ENCODE data around the gene C1QL1.

C1QL1 gene

DNA sequence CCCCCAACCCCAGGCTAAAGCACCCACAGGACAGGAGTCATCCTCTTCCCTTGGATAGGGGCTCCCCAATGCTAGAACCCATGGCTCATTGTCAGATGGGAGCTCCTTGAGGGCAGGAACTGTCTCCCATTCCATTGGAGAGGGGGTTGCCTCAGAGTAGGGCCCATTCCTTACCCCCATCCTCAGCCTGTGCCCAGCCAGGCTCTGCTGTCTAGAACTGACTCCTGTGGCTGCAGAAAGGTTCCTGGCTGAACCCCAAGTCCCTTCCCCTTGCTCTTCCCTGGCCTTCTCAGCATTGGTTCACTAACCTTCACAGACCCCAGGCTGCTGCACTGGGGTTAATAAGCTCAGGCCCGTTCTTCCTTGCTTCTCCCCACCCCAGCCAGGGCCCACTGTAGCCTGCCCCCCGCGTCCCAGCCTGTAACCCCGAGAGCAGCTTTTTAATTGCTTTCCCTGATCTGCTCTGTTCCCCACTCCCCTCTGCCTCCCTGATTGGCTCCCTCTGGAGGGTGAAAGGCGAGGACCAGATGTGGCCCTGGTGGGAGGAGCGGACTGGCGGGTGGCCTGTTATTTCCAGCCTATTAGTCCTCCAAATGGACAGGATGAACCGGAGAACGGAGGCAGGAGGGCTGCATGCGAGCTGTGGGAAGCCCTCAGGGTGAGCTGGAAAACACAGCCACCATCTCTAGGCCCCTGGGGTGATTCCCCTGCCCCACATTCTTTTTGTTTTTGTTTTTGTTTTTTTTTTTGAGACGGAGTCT lies 46.8 kb downstream of the C1QL1 start:
- Histone ChIP-seq H3K4me3 (ENCODE audit: insufficient read depth, low read depth, low read length, poor library complexity, severe bottlenecking) (no peak overlapping the region), H3K27ac (ENCODE audit: insufficient read depth, low read length, poor library complexity, severe bottlenecking) (no peak overlapping the region), H3K9me3 (ENCODE audit: control insufficient read depth, low read length) (no peaks in the 10 kb centered on the region), H3K4me1 (ENCODE audit: control insufficient read depth, insufficient read depth, low read length, poor library complexity, severe bottlenecking) (no peaks in the 10 kb centered on the region), H3K36me3 (ENCODE audit: control insufficient read depth, insufficient read depth, low read length) (no peaks in the 10 kb centered on the region), H3K27me3 (replicated peaks; ENCODE audit: control insufficient read depth, insufficient read depth, low read length, poor library complexity, severe bottlenecking) (peaks cover 5% of the 10 kb centered on the region)
- DNase-seq = no peak

- peaks cover 5% of the 10 kb centered on the region for H3K27me3 ChIP-seq (replicated peaks; ENCODE audit: control insufficient read depth, insufficient read depth, low read length, poor library complexity, severe bottlenecking)
- no peak for DNase-seq
- H3K9me3 ChIP-seq (ENCODE audit: control insufficient read depth, low read length) = no peaks in the 10 kb centered on the region
- H3K4me1 ChIP-seq (ENCODE audit: control insufficient read depth, insufficient read depth, low read length, poor library complexity, severe bottlenecking) = no peaks in the 10 kb centered on the region
- no peaks in the 10 kb centered on the region for H3K36me3 ChIP-seq (ENCODE audit: control insufficient read depth, insufficient read depth, low read length)
- H3K27ac ChIP-seq (ENCODE audit: insufficient read depth, low read length, poor library complexity, severe bottlenecking) = no peak overlapping the region
- H3K4me3 ChIP-seq (ENCODE audit: insufficient read depth, low read depth, low read length, poor library complexity, severe bottlenecking) = no peak overlapping the region
Observed at GRCh38 chr17:44920565-44920940, 47.5 kb downstream of the C1QL1 start.

DNA sequence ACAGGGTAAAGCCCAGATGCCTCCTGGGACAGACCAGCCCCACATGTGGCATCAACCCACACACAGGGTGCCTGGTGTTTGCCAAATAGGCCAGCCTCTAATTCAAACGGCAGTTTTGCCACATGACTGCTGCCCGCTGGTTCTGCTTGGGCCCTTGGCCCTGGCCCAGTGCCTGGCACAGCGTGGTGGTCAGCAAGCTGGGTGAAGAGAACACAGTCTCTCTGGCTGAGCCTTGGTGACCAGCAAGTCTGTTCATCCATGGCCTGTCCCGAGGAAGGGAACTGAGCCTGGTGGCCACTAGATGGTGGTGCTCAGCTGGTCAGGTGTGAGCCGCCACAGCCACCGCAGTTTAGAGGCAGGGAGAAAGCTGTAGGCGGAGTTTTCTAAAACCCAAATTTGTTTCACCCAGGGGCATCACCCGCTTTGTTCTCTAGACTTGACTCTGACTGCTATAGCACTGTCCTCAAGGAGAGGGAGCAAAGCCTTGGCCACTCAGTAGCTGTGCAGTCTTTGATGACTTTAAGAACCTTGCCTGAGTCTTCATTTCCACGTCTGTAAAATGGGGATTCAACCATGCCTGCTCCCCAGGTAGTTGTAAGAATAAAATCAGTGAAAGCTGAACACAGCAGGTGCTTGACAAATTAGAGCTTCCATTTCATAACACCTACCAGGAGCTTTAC lies 48.1 kb downstream of the C1QL1 start:
- Histone ChIP-seq H3K36me3 (ENCODE audit: control insufficient read depth, insufficient read depth, low read length) (no peaks in the 10 kb centered on the region), H3K27me3 (replicated peaks; ENCODE audit: control insufficient read depth, insufficient read depth, low read length, poor library complexity, severe bottlenecking) (peaks cover 5% of the 10 kb centered on the region), H3K4me3 (ENCODE audit: insufficient read depth, low read depth, low read length, poor library complexity, severe bottlenecking) (no peak overlapping the region), H3K27ac (ENCODE audit: insufficient read depth, low read length, poor library complexity, severe bottlenecking) (no peak overlapping the region), H3K4me1 (ENCODE audit: control insufficient read depth, insufficient read depth, low read length, poor library complexity, severe bottlenecking) (no peaks in the 10 kb centered on the region), H3K9me3 (ENCODE audit: control insufficient read depth, low read length) (no peaks in the 10 kb centered on the region)
- DNase-seq = peak; percentile 30 to 42 (median 30)

GRCh38 chr17:44919411-44919810 lies 48.7 kb downstream of the C1QL1 start:
- H3K9me3 ChIP-seq (ENCODE audit: control insufficient read depth, low read length) = no peaks in the 10 kb centered on the region
- H3K27ac ChIP-seq (ENCODE audit: insufficient read depth, low read length, poor library complexity, severe bottlenecking) = no peak overlapping the region
- H3K36me3 ChIP-seq (ENCODE audit: control insufficient read depth, insufficient read depth, low read length) = no peaks in the 10 kb centered on the region
- no peaks in the 10 kb centered on the region for H3K4me1 ChIP-seq (ENCODE audit: control insufficient read depth, insufficient read depth, low read length, poor library complexity, severe bottlenecking)
- no peak for DNase-seq
- H3K4me3 ChIP-seq (ENCODE audit: insufficient read depth, low read depth, low read length, poor library complexity, severe bottlenecking) = no peak overlapping the region
- peaks cover 5% of the 10 kb centered on the region for H3K27me3 ChIP-seq (replicated peaks; ENCODE audit: control insufficient read depth, insufficient read depth, low read length, poor library complexity, severe bottlenecking)

GRCh38 chr17:44918006-44918405 lies 50.1 kb downstream of the C1QL1 start:
- no peak for DNase-seq
- Histone ChIP-seq H3K27me3 (replicated peaks; ENCODE audit: control insufficient read depth, insufficient read depth, low read length, poor library complexity, severe bottlenecking) (peaks cover 5% of the 10 kb centered on the region), H3K9me3 (ENCODE audit: control insufficient read depth, low read length) (no peaks in the 10 kb centered on the region), H3K4me1 (ENCODE audit: control insufficient read depth, insufficient read depth, low read length, poor library complexity, severe bottlenecking) (no peaks in the 10 kb centered on the region), H3K4me3 (ENCODE audit: insufficient read depth, low read depth, low read length, poor library complexity, severe bottlenecking) (no peak overlapping the region), H3K36me3 (ENCODE audit: control insufficient read depth, insufficient read depth, low read length) (no peaks in the 10 kb centered on the region), H3K27ac (ENCODE audit: insufficient read depth, low read length, poor library complexity, severe bottlenecking) (no peak overlapping the region)

GRCh38 chr17:44917456-44917855 lies 50.6 kb downstream of the C1QL1 start:
- no peaks in the 10 kb centered on the region for H3K9me3 ChIP-seq (ENCODE audit: control insufficient read depth, low read length)
- no peaks in the 10 kb centered on the region for H3K36me3 ChIP-seq (ENCODE audit: control insufficient read depth, insufficient read depth, low read length)
- H3K4me3 ChIP-seq (ENCODE audit: insufficient read depth, low read depth, low read length, poor library complexity, severe bottlenecking) = no peak overlapping the region
- no peak overlapping the region for H3K27ac ChIP-seq (ENCODE audit: insufficient read depth, low read length, poor library complexity, severe bottlenecking)
- no peaks in the 10 kb centered on the region for H3K4me1 ChIP-seq (ENCODE audit: control insufficient read depth, insufficient read depth, low read length, poor library complexity, severe bottlenecking)
- peaks cover 5% of the 10 kb centered on the region for H3K27me3 ChIP-seq (replicated peaks; ENCODE audit: control insufficient read depth, insufficient read depth, low read length, poor library complexity, severe bottlenecking)
- no peak for DNase-seq

DNA sequence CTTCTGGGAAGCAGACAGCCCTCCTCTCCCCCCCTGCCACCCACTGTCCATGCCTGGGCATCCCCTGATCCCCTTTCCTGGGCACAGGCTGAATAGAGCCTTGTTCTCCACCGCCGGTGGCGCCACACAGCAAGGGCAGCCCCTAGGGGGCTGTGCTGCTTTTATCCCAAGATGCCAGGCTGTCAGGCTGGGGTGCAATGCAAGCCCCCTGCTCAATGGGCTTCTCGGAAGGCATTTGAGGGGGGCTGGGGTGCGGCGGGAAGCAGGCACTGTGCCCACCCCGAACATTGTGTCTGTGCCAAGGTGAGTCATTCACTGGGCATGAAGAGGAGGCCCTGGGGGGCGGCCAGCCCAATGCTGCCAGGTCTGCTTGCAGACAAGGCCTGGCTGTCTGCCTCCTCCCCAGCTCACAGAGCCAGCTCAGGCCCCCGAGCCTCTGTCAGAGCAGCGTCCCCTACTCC lies 51.3 kb downstream of the C1QL1 start:
- no peaks in the 10 kb centered on the region for H3K9me3 ChIP-seq (ENCODE audit: control insufficient read depth, low read length)
- H3K4me1 ChIP-seq (ENCODE audit: control insufficient read depth, insufficient read depth, low read length, poor library complexity, severe bottlenecking) = no peaks in the 10 kb centered on the region
- no peak for DNase-seq
- peaks cover 2% of the 10 kb centered on the region for H3K27me3 ChIP-seq (replicated peaks; ENCODE audit: control insufficient read depth, insufficient read depth, low read length, poor library complexity, severe bottlenecking)
- H3K36me3 ChIP-seq (ENCODE audit: control insufficient read depth, insufficient read depth, low read length) = no peaks in the 10 kb centered on the region
- no peak overlapping the region for H3K4me3 ChIP-seq (ENCODE audit: insufficient read depth, low read depth, low read length, poor library complexity, severe bottlenecking)
- no peak overlapping the region for H3K27ac ChIP-seq (ENCODE audit: insufficient read depth, low read length, poor library complexity, severe bottlenecking)

DNA sequence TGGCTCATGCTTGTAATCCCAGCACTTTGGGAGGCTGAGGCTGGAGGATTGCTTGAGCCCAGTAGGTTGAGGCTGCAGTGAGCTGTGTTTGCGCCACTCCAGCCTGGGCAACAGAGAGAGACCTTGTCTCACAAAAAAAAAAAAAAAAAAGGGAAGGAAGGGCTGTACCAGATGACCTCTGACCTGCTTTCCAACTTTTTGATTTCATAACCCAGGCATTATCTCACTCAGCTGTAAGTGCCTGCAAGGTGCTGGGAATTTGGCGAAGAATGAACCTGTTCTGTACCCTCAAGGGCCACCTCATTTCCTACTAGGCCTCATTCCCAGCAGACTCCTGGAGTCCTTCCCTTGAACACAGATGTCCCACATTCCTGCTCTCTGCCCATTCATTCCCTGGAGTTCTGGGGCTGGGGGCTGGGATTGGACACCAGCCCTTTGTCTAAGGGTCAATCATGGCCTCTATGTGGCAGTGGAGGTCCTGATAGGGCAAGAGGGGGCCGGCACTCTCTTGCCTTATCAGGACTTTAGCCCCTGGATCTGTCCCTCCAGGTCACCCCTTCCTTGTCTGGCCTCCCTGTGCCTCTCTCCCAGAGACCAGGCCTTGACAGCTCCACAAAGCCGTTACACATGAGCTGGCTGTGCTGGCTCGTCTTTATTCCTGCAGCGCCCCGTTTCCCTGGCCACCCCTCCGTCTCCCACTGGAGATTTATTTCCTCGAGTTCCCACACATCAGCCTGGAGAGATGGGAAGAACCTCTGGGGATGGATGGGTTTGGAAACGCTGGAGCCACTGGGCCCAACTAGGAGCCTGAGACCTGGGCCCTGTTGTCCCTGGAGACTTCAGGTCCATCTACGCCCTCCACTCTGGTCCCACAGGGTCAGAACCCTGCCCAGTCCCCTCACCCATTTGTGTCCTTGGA lies 52.0 kb downstream of the C1QL1 start:
- Histone ChIP-seq H3K36me3 (ENCODE audit: control insufficient read depth, insufficient read depth, low read length) (no peaks in the 10 kb centered on the region), H3K27me3 (replicated peaks; ENCODE audit: control insufficient read depth, insufficient read depth, low read length, poor library complexity, severe bottlenecking) (peaks cover 8% of the 10 kb centered on the region), H3K9me3 (ENCODE audit: control insufficient read depth, low read length) (no peaks in the 10 kb centered on the region), H3K4me3 (ENCODE audit: insufficient read depth, low read depth, low read length, poor library complexity, severe bottlenecking) (no peak overlapping the region), H3K27ac (ENCODE audit: insufficient read depth, low read length, poor library complexity, severe bottlenecking) (no peak overlapping the region), H3K4me1 (ENCODE audit: control insufficient read depth, insufficient read depth, low read length, poor library complexity, severe bottlenecking) (peaks cover 5% of the 10 kb centered on the region)
- DNase-seq = no peak

- no peak for DNase-seq
- Histone ChIP-seq H3K27me3 (replicated peaks; ENCODE audit: control insufficient read depth, insufficient read depth, low read length, poor library complexity, severe bottlenecking) (peaks cover 11% of the 10 kb centered on the region), H3K4me1 (ENCODE audit: control insufficient read depth, insufficient read depth, low read length, poor library complexity, severe bottlenecking) (peaks cover 8% of the 10 kb centered on the region), H3K4me3 (ENCODE audit: insufficient read depth, low read depth, low read length, poor library complexity, severe bottlenecking) (no peak within 1 kb of the TSS), H3K27ac (ENCODE audit: insufficient read depth, low read length, poor library complexity, severe bottlenecking) (no peak within 1 kb of the TSS), H3K9me3 (ENCODE audit: control insufficient read depth, low read length) (no peaks in the 10 kb centered on the region), H3K36me3 (ENCODE audit: control insufficient read depth, insufficient read depth, low read length) (no peaks in the 10 kb centered on the region)
Observed at GRCh38 chr17:44915321-44915726, 52.8 kb downstream of the C1QL1 start, which contains the start of gene GFAP. Gene GFAP (minus strand): TSS chr17:44915500. CDS start chr17:44915486, 14 bp downstream.

Data from effector memory CD4-positive, alpha-beta T cell (primary cell).